HG03439 (cell line): Measurements from ENCODE around the gene DLD.
"Not testable (repeated sequence)": the region's sequence is repeated elsewhere in the genome, so short reads cannot be mapped to it uniquely, and the experiment has no call there.

Experiments used
- ATAC-seq: cut with Tn5 transposase; IDR thresholded peaks from one replicate; pipeline ENCODE4 v1.9.1; 2021; ENCODE audit warnings: mild to moderate bottlenecking, moderate library complexity; ENCODE audit not compliant: unreplicated experiment

Gene DLD

GRCh38 chr7:107940951-107941350 is 50.0 kb downstream of the DLD start:
- no peak for ATAC-seq

- ATAC-seq: no peak
Observed at GRCh38 chr7:107943018-107943417, 52.0 kb downstream of the DLD start.

GRCh38 chr7:107944411-107945169 is 53.6 kb downstream of the DLD start:
- no peak for ATAC-seq

- ATAC-seq: no peak
Observed at GRCh38 chr7:107945332-107945731, 54.3 kb downstream of the DLD start.

- no peak for ATAC-seq
Observed at GRCh38 chr7:107946451-107946850, 55.5 kb downstream of the DLD start.

- no peak for ATAC-seq
Observed at GRCh38 chr7:107946881-107947280, 55.9 kb downstream of the DLD start.

GRCh38 chr7:107948645-107949442 is 57.9 kb downstream of the DLD start:
- no peak for ATAC-seq

- no peak for ATAC-seq
Observed at GRCh38 chr7:107949443-107949935, 58.5 kb downstream of the DLD start.

- no peak for ATAC-seq
Observed at GRCh38 chr7:107951172-107951787, 60.3 kb downstream of the DLD start.

- ATAC-seq: no peak
Observed at GRCh38 chr7:107951896-107952295, 60.9 kb downstream of the DLD start.

GRCh38 chr7:107953265-107953923 is 62.4 kb downstream of the DLD start:
- ATAC-seq: no peak

GRCh38 chr7:107953924-107954303 is 62.9 kb downstream of the DLD start:
- no peak for ATAC-seq

- ATAC-seq: no peak
Observed at GRCh38 chr7:107955394-107955793, 64.4 kb downstream of the DLD start.

GRCh38 chr7:107956950-107957349 is 66.0 kb downstream of the DLD start:
- ATAC-seq: not testable (repeated sequence)

GRCh38 chr7:107957436-107957835 is 66.5 kb downstream of the DLD start:
- ATAC-seq: no peak

GRCh38 chr7:107958764-107959526 is 68.0 kb downstream of the DLD start:
- no peak for ATAC-seq

GRCh38 chr7:107959527-107959898 is 68.5 kb downstream of the DLD start:
- ATAC-seq: no peak

GRCh38 chr7:107960272-107960671 is 69.3 kb downstream of the DLD start:
- no peak for ATAC-seq

- no peak for ATAC-seq
Observed at GRCh38 chr7:107961405-107961804, 70.4 kb downstream of the DLD start.

- ATAC-seq: no peak
Observed at GRCh38 chr7:107962817-107963216, 71.8 kb downstream of the DLD start.
